Activated B cell treated with CpG ODN at 0.5 μM for 24 hours (primary cell): ENCODE results near the gene MTURN. TPM values are rescaled to one million over a fixed set of nuclear protein-coding genes. Genes with fewer than 3 reads are reported as not detected.

Source experiments
- ATAC-seq: fragments of 200-7000 bp; cut with Tn5 transposase; one replicate; pipeline ENCODE4 v1.10.0; 2021; ENCODE audit warnings: low read depth, mild to moderate bottlenecking, moderate library complexity
- CTCF ChIA-PET: fragments of 350-600 bp; sonication (Branson Sonifier 250); formaldehyde crosslinking; loops from one replicate; lab custom pipeline; 2021; ENCODE audit warnings: antibody characterized with exemption; lab: Charles Lee
- POLR2A ChIA-PET: fragments of 350-600 bp; sonication (Branson Sonifier 250); formaldehyde crosslinking; loops from one replicate; lab custom pipeline; 2021; ENCODE audit warnings: antibody characterized with exemption; lab: Charles Lee
- DNase-seq: peaks from one replicate; pipeline ENCODE4 v3.0.0; 2022
- H3K27ac Mint-ChIP-seq: one replicate; pipeline ENCODE4 v1.8.0; 2020; ENCODE audit warnings: mixed read lengths
- H3K27me3 Mint-ChIP-seq: one replicate; pipeline ENCODE4 v1.8.0; 2021; ENCODE audit warnings: mixed read lengths
- H3K36me3 Mint-ChIP-seq: one replicate; pipeline ENCODE4 v1.8.0; 2021; ENCODE audit warnings: low read depth, mixed read lengths
- H3K4me1 Mint-ChIP-seq: one replicate; pipeline ENCODE4 v1.8.0; 2021; ENCODE audit warnings: mixed read lengths
- H3K4me3 Mint-ChIP-seq: one replicate; pipeline ENCODE4 v1.8.0; 2020; ENCODE audit warnings: mild to moderate bottlenecking, mixed read lengths
- H3K9me3 Mint-ChIP-seq: one replicate; pipeline ENCODE4 v1.8.0; 2020; ENCODE audit warnings: mixed read lengths
- CTCF ChIP-seq: fragments of 200-600 bp; IDR thresholded peaks from one replicate; pipeline ENCODE4 v1.8.0; 2022; ENCODE audit warnings: antibody characterized with exemption, mild to moderate bottlenecking
- intact Hi-C: fragments of 100-400 bp; cut with micrococcal nuclease; formaldehyde crosslinking; loops from one replicate; pipeline ENCODE4 v1.15.1; 2024
- total RNA-seq: library from RNA; stranded (reverse); gene quantifications from 2 replicates; pipeline ENCODE4 v1.2.3, GENCODE V29; 2022

Gene MTURN
- total RNA-seq, 1 donor from 2014 or later, result 4.6 TPM

- Mint-ChIP-seq H3K4me3 (no peak overlapping the region), H3K9me3 (peaks cover 15% of the 10 kb centered on the region), H3K27ac (peak overlapping the region; percentile 25), H3K36me3 (peaks cover 2% of the 10 kb centered on the region), H3K4me1 (peaks cover 19% of the 10 kb centered on the region), H3K27me3 (no peaks in the 10 kb centered on the region)
- ChIA-PET POLR2A (interaction anchor here (1.2 to 1.7 kb wide), 2 partner anchors 11 to 15 kb away, joined by 4 to 5 read pairs; no protein-coding TSS in a partner anchor), CTCF (no interaction called here)
- no peak for TF ChIP-seq CTCF
- DNase-seq (no peak), ATAC-seq (peak; percentile 80)
- intact Hi-C loops, result no loop called here
Observed at GRCh38 chr7:30193336-30193943, 58.7 kb downstream of the MTURN start.

- DNase-seq (no peak), ATAC-seq (no peak)
- Mint-ChIP-seq H3K27ac (no peak overlapping the region), H3K4me3 (no peak overlapping the region), H3K27me3 (no peaks in the 10 kb centered on the region), H3K9me3 (peaks cover 14% of the 10 kb centered on the region), H3K36me3 (peaks cover 2% of the 10 kb centered on the region), H3K4me1 (peaks cover 30% of the 10 kb centered on the region)
- intact Hi-C loops, result no loop called here
- no peak for TF ChIP-seq CTCF
- ChIA-PET POLR2A (no interaction called here), CTCF (no interaction called here)
Observed at GRCh38 chr7:30196408-30196807, 61.6 kb downstream of the MTURN start.

GRCh38 chr7:30197438-30197837 lies 62.7 kb downstream of the MTURN start:
- ATAC-seq (no peak), DNase-seq (no peak)
- Mint-ChIP-seq H3K27me3 (no peaks in the 10 kb centered on the region), H3K27ac (no peak overlapping the region), H3K4me3 (no peak overlapping the region), H3K9me3 (peaks cover 14% of the 10 kb centered on the region), H3K36me3 (peaks cover 2% of the 10 kb centered on the region), H3K4me1 (peaks cover 38% of the 10 kb centered on the region)
- POLR2A ChIA-PET, result no interaction called here
- intact Hi-C loops, result no loop called here
- CTCF ChIA-PET, result no interaction called here
- TF ChIP-seq CTCF, result no peak

- no peak overlapping the region for H3K27ac Mint-ChIP-seq
- H3K36me3 Mint-ChIP-seq, result peaks cover 2% of the 10 kb centered on the region
- H3K9me3 Mint-ChIP-seq, result peaks cover 14% of the 10 kb centered on the region
- peaks cover 24% of the 10 kb centered on the region for H3K4me1 Mint-ChIP-seq
- ATAC-seq, result no peak
- H3K4me3 Mint-ChIP-seq, result no peak overlapping the region
- ChIA-PET CTCF (no interaction called here), POLR2A (no interaction called here)
- DNase-seq, result no peak
- no peak for TF ChIP-seq CTCF
- intact Hi-C loops, result no loop called here
- H3K27me3 Mint-ChIP-seq, result no peaks in the 10 kb centered on the region
Observed at GRCh38 chr7:30199271-30199670, 64.5 kb downstream of the MTURN start.

GRCh38 chr7:30200591-30200990 lies 65.8 kb downstream of the MTURN start:
- H3K27ac Mint-ChIP-seq, result peak overlapping the region; percentile 77
- peak overlapping the region; percentile 0 for H3K4me3 Mint-ChIP-seq
- ATAC-seq, result no peak
- POLR2A ChIA-PET, result no interaction called here
- H3K36me3 Mint-ChIP-seq, result peaks cover under 1% of the 10 kb centered on the region
- DNase-seq, result no peak
- H3K27me3 Mint-ChIP-seq, result no peaks in the 10 kb centered on the region
- intact Hi-C loops, result loop anchor here (2.0 kb wide), 1 partner anchor 14 kb away; no protein-coding TSS in a partner anchor
- CTCF ChIA-PET, result no interaction called here
- no peak for TF ChIP-seq CTCF
- H3K4me1 Mint-ChIP-seq, result peaks cover 24% of the 10 kb centered on the region
- H3K9me3 Mint-ChIP-seq, result peaks cover 11% of the 10 kb centered on the region
